NCI-H1092 treated with DMSO at 0.1 percent for 48 hours (cell line): Measurements from ENCODE around the gene SMOC2.

ENCODE experiments used
- DNase-seq: peaks from one replicate; lab custom pipeline; 2025; lab: John Stamatoyannopoulos, UW

The SMOC2 gene

DNA sequence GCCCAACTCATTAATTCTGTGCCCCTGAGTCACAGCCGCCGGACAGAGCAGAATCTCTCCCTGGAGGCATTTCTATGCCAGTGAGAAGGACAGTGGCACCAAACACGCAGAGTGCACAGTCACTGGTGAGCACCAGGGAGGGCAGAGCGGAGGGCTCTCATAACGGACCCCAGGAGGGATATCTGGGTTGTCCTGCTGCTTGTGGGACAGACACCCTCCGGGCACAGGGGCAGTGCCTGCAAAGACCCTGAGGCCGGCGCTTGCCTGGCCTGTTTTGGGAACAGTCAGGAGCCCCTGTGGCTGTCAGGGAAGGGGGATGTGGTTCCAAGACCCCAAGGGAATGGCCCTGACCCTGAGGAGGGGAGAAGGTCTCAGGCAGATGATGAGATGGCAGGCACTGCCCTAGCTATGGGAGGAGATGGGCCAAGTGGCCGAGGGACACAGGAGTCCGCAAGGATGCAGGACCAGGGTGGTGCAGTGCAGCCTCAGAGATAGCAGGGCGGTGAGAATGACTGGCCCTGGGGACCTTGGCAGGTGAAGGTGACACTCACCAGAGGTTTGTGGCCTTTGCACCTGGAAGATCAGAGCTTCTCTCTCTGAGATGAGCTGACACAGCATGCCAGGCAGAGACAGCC lies 270.8 kb downstream of the SMOC2 start:
- no peak for DNase-seq

DNA sequence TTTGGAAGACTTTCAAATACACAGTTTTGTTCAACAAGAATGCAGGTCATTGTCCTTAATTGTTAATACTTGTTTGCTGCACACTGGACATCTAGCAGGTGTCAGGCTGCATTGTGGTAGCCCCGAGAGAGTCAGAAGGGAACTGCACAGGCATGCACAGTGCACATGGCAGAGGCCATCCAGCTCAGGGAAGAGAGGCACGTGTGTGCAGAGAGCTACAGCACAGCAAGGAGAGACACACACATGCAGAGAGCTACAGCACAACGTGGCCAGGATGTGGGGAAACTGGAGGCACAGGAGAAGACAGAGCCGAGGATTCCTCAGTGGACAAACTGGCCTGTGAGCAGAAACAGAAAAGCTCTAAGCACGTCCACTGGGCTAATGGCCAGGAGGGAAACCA lies 272.0 kb downstream of the SMOC2 start:
- no peak for DNase-seq

DNA sequence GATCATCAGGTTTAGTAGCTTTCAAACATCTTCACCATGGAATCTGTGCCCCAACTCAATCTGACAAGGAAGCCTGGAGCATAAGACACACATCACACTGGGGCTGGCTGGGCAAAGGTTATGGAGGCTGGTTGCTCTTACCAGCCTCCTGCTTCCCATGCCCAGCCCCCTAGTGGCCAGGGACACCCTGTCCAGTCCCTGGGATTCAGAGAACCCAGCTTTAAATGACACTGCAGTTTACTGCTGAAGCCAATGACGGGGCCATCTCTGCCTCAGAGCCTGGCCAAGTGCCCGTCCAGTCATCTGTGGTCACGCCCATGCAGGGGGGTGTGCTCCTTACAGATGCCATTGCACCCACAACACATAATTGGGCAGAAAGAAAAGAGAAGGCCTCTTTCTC lies 272.9 kb downstream of the SMOC2 start:
- no peak for DNase-seq

DNA sequence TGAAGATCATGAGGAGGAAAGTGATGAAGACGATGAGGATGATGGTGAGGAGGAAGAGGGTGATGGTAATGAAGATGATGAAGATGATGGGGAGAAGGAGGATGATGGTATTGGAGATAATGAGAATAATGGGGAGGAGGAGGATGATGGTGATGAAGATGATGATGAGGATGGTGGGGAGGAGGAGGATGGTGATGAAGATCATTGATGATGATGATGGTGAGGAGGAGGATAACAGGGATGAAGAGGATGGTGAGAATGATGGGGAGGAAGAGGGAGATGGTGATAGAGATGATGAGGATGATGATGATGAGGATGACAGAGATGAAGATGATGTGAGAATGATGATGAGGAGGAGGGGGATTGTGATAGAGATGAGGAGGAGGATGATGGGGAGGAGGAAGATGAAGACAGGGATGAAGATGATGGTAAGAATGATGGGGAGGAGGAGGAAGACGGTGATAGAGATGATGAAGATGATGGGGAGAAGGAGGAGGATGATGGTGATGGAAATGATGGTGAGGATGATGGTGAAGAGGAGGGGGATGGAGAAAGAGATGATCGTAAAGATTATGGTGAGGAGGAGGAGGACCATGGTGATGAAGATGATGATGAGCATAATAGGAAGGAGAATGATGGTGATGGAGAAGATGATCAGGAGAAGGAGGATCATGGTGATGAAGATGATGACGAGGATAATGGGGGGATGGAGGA lies 273.7 kb downstream of the SMOC2 start:
- DNase-seq = no peak

DNA sequence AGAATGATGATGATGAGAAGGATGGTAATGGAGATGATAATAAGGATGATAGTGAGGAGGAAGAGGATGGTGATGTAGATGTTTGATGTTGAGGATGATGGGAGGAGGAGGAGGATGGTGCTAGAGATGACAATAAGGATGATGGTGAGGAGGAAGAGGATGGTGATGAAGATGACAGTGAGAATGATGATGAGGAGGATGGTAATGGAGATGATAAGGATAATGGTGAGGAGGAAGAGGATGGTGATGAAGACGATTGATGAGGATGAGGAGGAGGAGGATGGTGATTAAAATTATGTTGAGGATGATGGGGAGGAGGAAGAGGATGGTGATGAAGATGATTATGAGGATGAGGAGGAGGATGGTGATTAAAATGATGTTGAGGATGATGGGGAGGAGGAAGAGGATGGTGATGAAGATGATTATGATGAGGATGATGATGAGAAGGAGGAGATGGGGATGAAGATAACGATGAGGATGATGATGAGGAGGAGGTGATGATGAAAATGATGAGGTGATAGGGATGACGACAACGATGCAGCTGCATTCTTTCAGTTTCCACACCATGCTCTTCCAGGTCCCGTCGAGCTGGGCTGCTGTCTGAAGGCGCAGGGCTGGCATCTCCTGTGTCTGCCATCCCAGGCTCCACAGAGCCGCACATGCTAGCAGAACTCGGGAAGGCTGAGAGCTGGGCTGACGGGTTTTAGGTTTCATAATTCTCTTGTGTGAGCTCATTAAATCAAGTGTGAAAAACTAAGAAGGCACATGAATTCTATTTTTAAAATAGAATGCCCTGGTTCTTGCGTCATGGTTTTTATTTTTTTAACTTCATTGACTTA lies 274.9 kb downstream of the SMOC2 start:
- no peak for DNase-seq

DNA sequence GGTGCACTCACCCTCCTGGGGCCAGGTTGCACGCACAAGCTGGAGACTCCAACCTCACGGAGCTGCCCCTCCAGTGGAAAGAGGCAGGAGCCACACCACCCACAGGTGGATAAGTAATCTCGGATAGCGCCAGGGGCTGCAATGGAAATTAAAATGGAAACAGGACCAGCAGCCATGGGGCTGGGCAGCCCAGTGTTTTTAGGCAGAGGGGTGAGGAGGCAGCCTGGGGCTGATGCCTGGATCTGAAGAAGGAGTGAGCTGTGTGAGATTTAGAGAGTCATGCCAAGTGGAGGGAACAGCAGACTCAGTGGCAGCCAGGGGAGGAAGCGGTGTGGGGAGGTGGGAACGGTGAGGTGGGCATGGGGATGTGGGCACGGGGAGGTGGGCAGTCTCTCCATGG lies 275.6 kb downstream of the SMOC2 start:
- DNase-seq = no peak

DNA sequence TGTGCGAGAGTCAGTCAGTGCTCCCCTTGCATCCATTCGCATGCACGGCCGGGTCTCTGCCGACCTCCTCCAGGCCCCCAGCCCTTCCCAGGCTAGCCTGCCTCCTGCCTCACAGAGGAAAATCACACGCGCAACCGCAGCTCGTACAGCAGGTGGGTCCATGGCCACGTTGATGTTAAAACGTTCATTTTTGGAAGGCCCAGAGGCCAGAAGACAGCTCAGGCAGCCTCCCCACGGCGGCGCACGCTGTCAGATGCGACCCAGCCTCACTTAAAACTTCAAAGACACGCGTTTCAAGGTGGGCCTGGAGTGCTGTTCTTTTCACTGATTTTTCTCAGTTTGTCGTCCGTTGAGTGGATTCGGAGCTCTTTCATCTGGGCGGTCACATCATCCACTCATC lies 276.5 kb downstream of the SMOC2 start:
- DNase-seq = no peak
